HG03571 (cell line): Measurements from ENCODE around the gene SLC35B1.
A peak's percentile ranks its signal among the peaks of the same experiment; 100 is the strongest.

ENCODE experiments used
- ATAC-seq: cut with Tn5 transposase; IDR thresholded peaks from one replicate; pipeline ENCODE4 v1.9.1; 2021; ENCODE audit not compliant: unreplicated experiment

The SLC35B1 gene, protein sequence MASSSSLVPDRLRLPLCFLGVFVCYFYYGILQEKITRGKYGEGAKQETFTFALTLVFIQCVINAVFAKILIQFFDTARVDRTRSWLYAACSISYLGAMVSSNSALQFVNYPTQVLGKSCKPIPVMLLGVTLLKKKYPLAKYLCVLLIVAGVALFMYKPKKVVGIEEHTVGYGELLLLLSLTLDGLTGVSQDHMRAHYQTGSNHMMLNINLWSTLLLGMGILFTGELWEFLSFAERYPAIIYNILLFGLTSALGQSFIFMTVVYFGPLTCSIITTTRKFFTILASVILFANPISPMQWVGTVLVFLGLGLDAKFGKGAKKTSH

DNA sequence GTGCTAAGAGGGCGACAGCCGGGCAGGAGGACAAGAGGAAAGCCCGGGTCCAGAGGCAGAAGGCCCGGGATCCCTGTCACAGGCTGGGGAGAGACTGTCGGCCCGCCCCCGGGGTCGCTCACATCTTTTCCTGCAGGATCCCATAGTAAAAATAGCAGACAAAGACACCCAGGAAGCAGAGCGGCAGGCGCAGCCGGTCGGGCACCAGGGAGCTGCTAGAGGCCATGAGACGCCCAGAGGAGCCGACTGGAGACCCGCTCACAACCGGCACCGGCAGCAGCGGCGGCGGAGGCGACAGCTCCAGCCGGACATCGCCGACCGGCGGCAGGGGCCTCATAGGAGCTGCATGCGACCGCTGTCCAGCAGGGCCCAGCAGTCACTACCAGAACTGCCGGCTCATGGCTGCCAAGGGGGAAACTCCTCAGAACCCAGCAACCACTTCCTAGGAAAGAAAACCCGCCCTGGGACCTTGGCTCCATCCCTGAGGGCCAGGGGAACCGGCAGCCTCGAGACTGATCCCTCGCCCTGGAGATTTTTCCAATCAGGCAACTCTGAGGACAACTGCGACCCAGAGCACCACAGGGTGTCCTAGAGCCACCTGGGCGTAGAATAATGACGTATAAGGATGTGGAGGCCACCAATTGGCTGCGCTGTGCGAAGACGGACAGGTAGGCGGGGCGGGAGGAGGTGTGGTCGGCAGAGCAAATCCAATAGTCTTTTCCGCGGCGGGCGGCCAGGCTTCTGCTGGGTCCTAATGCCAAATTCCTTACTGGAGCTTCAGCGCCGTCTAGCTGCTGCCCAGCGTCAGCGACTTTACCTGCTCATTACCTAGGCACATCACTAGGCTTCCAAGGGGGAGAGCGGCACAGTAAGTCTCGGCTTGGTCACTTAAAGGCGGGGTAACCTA lies at the start of gene SLC35B1:
TSS of gene SLC35B1 (minus strand) at position 357 of the 907 bp plus-strand sequence. CDS start at position 226, 131 bp downstream.
- peak; percentile 76 for ATAC-seq

- no peak for ATAC-seq
Observed at GRCh38 chr17:49757151-49757777, 49.5 kb upstream of the SLC35B1 start.

- ATAC-seq = no peak
Observed at GRCh38 chr17:49756323-49757150, 48.8 kb upstream of the SLC35B1 start.

- ATAC-seq = no peak
Observed at GRCh38 chr17:49755663-49756283, 48.0 kb upstream of the SLC35B1 start.

DNA sequence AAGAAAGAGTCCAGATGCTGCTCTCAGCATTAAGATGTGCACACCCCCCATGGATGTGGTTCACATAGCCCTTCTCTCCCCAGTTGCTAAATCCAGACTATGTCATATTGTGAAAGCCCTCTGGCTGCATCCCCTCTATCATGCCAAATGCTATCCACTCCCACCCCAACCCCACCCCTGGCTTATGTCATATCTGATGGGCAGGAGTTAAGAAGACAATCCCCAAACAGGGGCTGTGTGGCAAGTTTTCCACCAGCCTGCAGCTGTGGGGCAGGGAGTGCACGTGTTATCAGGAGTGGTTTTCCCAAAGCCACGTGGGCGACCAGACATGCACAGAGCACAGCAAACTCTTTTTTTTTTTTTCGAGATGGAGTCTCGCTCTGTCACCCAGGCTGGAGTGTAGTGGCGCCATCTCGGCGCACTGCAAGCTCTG lies 46.2 kb upstream of the SLC35B1 start:
- ATAC-seq = no peak

GRCh38 chr17:49752508-49752907 lies 44.7 kb upstream of the SLC35B1 start:
- no peak for ATAC-seq

GRCh38 chr17:49749730-49750129 lies 42.0 kb upstream of the SLC35B1 start:
- no peak for ATAC-seq

- ATAC-seq = peak; percentile 84
Observed at GRCh38 chr17:49748791-49749190, 41.0 kb upstream of the SLC35B1 start.

DNA sequence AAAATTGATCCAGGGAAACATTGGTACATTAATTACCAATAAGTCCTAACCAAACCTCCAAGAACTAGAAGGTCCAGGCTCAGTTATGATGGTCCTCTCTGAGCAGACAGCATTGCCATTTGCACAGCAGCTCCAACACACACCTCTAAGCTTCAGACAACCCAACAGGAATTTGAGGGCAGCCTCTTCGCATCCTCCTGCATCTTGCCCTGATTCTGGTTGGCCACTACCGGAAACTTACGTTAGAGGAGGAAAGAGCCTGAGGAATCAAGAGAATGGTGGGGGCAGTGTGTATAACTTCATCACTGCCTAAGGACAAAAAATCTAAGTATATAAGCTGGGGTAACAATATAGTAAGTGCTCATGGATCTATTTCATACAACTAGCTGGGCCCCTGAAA lies 40.5 kb upstream of the SLC35B1 start:
- no peak for ATAC-seq

- no peak for ATAC-seq
Observed at GRCh38 chr17:49747632-49748031, 39.9 kb upstream of the SLC35B1 start.

DNA sequence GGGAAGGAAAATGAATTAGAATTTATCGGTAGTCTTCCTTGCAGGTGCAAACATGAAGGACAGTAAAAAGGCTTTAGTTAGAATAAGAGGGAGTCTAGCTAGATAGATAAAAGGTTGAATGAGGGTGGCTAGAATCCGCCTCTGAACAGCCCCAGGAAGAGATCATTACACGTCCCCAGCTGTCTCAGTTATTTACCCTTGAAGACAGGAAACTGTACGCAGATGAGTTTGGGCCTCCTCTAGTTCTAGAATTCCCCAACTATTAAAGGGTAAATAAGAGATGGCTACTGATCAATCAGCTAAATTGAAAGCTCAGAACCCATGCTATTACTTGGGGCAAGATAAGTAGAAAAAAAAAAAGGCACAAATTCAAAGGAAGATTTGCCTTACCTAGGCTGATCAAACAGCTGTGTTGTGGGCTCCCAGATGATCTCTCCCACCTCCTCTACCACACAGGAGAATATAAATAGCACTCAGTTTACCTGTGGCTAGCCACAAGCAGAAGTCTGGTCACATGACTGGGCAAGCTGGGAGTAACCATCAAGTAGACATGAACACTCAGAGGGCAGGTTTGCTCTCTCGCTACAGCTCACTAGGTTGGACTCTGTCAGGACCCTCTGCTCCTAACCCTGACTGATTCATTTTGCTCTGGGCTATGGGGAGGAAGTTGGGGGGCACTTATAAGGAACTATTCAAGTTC lies 39.2 kb upstream of the SLC35B1 start:
- ATAC-seq = peak; percentile 44

GRCh38 chr17:49745175-49746139 lies 37.7 kb upstream of the SLC35B1 start:
- ATAC-seq = no peak

GRCh38 chr17:49742166-49742638 lies 34.4 kb upstream of the SLC35B1 start:
- no peak for ATAC-seq

DNA sequence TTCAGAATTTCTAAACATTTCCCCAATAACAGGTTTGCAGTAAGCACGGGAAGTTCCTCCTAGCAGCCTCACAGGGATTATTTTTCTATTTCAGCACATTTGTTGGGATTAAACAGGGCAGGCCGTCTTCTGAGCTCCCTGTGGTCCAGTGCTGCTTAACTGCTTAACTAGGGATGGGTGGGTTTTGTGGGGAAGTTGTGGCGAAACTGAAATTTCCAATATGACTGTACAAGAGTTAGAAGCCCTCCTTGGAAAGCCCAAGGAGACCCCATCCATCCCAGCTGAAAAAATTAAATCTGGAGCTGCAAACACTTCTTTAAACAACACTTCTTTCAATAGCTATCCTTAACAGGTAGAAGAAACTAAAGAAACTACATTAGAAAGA lies 33.9 kb upstream of the SLC35B1 start:
- ATAC-seq = no peak

- no peak for ATAC-seq
Observed at GRCh38 chr17:49741009-49741691, 33.4 kb upstream of the SLC35B1 start.

GRCh38 chr17:49739641-49740271 lies 32.0 kb upstream of the SLC35B1 start:
- peak; percentile 42 for ATAC-seq

DNA sequence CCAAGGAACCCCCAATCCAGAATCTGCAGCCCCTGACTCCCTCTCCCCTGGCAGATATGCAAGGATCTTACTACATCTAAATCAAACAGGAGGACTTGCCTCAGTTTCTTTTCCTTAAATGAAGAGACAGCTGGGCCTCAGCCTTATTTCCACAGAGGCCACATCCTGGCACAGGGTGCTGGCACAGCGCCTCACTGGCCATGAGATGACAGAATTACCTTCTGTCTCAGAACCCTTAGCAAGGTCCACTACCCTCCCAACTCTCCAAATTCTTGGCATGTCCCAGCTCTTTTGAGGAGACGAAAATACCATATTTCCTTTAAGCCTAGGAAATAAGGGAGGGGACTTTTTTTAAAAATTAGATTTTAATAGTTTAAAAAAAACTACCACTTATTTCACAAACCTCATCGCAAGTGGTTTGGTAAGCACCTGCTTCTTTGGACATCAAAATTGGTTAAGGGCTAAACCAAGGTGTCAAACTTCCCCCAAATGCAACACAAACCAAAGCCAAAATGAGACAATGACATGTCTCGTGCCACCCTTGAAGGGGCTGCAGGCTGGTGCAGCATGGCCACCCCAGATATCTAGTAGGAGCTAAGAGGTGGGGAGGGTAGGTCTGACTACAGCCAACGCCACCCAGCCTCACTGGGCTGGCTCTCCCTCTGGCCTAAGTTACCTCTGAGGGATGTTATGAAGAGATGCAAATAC lies 30.8 kb upstream of the SLC35B1 start:
- no peak for ATAC-seq
